Retinal pigment epithelial cell (primary cell): ENCODE data around the gene ISY1.
"Not testable (repeated sequence)": the region's sequence is repeated elsewhere in the genome, so short reads cannot be mapped to it uniquely, and the experiment has no call there.

ENCODE experiments used
- DNase-seq: peaks from one replicate; pipeline ENCODE4 v3.0.0-alpha.2; 2010; ENCODE audit warnings: low read depth
- H3K4me3 ChIP-seq: 2 replicates; pipeline ENCODE4 v1.5.1; 2011; ENCODE audit warnings: mild to moderate bottlenecking, low read length, control low read depth, moderate library complexity
- TF ChIP-seq, protein P1 (sequence below): conservative IDR thresholded peaks from 2 replicates; pipeline ENCODE4 v1.5.1; 2011; ENCODE audit warnings: low read depth, low read length, control low read depth, inconsistent platforms

ISY1 gene

DNA sequence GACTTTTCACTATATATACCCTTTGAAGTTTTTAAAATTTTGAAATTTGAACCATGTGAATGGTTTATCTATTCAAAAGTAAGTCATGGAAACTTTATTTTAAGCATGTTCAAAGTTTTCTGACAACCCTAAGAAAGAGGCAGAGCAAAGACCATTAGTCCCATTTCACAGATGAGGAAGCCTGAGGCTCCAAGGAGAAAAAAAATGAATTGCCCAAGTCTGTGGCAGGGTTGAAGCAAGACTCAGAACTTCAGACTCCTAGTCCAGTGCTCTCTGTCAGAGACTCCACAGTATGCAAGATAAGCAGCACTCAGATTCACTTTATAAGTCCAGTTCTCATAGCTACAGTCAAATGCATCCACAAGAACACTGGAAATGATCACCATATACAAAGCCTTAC, 43.7 kb downstream of the ISY1 start:
- no peak for DNase-seq
- TF ChIP-seq, protein P1, sequence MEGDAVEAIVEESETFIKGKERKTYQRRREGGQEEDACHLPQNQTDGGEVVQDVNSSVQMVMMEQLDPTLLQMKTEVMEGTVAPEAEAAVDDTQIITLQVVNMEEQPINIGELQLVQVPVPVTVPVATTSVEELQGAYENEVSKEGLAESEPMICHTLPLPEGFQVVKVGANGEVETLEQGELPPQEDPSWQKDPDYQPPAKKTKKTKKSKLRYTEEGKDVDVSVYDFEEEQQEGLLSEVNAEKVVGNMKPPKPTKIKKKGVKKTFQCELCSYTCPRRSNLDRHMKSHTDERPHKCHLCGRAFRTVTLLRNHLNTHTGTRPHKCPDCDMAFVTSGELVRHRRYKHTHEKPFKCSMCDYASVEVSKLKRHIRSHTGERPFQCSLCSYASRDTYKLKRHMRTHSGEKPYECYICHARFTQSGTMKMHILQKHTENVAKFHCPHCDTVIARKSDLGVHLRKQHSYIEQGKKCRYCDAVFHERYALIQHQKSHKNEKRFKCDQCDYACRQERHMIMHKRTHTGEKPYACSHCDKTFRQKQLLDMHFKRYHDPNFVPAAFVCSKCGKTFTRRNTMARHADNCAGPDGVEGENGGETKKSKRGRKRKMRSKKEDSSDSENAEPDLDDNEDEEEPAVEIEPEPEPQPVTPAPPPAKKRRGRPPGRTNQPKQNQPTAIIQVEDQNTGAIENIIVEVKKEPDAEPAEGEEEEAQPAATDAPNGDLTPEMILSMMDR, result no peak
- no peak overlapping the region for H3K4me3 ChIP-seq

DNA sequence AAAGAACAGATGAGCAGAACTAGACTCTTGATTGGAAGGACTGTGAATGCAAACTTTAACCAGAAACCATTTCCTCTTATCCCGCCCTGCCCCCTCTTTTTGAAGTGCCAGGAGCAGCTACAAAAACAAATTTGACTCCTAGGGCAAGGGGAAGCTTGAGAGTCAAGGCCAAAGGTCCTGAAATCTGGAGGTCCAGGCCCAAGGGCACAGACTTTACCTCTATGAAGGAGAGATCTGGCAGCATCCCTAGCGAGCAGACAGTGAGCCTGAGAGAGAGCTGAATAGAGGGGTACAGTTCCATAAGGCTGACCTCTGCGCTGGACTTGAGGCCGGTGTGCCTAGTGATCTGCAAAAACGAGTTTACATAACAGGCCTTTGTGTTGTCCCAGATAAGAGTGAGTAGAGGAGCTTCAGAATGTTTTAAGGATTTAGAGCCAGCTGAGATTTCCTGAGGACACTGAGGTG, 44.3 kb downstream of the ISY1 start:
- no peak for DNase-seq
- TF ChIP-seq, protein P1, result no peak
- no peak overlapping the region for H3K4me3 ChIP-seq

DNA sequence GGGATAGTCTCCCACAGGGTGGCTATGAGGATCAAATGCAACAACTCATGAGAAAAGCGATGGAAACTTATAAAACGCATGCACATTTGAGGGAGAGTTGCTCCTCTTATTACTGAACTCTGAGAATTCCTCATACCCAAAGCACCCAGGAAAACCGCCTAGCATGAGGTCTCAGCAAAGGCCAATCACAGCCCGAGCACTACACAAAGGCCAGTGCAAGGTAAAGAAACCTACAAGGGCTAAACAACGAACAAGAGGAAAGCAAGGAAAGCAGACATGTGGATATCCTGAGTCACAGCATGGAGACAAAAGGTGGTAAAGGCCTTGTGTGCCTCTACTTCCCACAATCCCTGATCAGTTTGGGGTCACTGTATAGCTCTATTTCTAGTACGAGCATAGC, 46.4 kb downstream of the ISY1 start:
- TF ChIP-seq, protein P1, result no peak

DNA sequence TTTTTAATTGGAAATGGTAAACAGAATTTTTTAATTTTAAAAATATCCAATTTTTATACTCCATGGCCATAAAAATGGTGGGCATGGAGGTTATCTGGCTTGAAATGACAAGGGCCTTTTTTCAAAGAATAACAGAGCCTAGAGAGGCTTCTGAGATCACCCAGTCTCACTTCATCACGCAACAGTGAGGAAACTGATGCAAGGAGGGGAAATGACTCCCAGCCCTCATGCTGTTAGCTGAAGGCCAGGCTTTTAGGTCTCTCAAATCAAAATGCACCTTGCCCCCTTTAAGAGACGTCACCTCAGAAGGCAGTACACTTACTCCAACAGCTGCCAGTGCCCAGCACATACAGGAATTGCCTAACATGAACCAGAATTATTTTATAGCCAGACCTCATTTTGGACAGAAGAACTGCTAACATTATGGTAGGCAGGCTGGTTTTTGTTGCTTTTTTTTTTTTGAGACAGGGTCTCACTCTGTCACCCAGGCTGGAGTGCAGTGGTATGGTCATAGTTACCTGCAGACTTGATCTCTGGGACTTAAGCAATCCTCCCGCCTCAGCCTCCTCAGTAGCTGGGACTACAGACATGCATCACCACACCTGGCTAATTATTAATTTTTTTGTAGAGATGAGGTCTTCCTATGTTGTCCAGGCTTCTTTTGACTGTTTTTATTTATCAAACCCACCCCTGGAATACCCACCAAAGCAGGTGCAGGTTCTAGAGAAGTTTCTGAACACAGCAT, 48.4 kb downstream of the ISY1 start:
- no peak for DNase-seq
- H3K4me3 ChIP-seq, result no peak overlapping the region
- TF ChIP-seq, protein P1, result no peak

More for the DNA sequence above, 46.4 kb downstream of the ISY1 start:
- DNase-seq, result no peak
- no peak overlapping the region for H3K4me3 ChIP-seq

DNA sequence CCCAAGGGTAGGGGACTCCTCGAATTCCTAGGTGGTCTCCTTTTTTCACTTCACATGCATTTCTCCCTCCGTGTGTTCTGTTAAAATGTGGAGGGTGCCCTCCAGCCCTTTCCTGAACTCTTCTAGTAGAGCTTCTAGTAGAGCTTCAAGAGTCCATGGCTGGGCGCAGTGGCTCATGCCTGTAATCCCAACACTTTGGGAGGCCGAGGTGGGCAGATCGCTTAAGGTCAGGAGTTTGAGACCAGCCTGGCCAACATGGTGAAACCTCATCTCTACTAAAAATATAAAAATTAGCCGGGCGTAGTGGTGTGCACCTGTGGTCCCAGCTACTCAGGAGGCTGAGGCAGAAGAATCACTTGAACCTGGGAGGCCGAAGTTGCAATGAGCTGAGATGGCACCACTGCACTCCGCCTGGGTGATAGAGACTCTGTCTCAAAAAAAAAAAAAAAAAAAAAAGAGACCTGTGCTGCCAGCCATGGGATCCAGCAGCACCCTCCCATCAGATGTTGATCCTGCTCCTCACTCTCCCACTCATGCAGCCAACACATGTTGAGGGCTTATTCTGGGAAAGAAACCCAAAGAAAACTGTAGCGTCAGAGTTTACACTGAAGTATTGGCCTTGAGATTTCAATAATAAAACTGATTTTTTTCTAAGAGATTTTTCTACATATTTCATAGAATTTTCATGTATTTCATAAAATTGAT, 49.6 kb downstream of the ISY1 start:
- DNase-seq, H3K4me3 ChIP-seq: not testable (repeated sequence)

DNA sequence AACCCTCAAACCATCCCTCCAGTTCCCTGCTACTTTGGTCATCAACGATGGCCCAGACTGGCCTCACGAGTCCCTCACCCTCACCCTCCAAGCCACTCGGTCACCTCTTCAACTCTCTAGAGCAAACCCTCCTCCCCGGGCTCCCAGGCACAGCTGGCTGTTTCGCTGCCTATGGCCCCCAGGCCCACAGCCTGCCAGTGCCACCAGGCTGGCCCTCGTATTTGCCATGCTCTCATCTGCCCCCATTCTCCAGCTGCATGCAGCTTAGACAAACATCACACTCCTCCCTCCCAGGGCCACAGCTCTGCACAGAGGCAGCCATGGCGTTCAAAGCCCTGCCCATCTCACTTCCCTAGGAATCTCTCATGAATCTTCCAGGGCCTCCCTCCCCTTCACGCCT, 53.1 kb downstream of the ISY1 start:
- no peak for DNase-seq
- no peak overlapping the region for H3K4me3 ChIP-seq
- TF ChIP-seq, protein P1, result no peak

DNA sequence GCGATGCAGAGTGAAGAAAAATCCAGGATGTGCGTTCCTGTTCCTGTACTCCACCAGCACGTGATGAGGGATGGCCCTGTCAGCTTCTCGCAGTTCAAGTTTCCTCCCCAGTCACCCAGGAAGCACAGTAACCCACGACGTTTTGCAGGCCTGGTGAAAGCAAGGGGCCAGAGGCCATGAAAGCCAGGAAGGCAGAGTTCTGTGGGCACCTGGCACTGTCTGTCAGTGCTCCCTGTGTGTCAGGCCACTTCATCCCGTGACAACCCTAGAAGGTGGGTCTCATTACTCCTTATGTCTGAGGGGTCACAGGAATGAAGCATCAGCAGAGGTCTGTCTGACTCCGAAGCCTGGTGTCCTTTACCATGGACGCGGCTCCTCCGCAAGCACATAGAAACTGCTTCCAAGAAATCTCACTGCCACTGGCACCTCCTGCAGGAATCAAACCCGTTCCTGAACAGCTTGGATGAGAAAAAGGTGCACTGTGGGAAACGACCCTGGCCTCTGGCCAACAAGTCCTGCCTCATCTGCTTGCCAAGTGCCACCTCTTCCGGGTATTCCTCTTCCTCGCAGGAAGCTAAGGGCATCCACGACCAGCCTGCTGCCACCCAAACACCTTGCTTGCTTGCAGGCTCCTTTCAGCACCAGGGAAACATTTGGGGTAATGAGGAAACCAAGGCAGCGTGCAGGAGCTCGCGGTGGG, 53.8 kb downstream of the ISY1 start:
- no peak overlapping the region for H3K4me3 ChIP-seq
- DNase-seq, result no peak
- TF ChIP-seq, protein P1, result no peak
